Immature natural killer cell (primary cell): Measurements from ENCODE around the gene PNPLA1. TPM values are rescaled to one million over a fixed set of nuclear protein-coding genes. Genes with fewer than 3 reads are reported as not detected.

ENCODE experiments used
- DNase-seq, 3 donors: peaks; one replicate each; pipeline ENCODE4 v3.0.0; 2022; ENCODE audit warnings: mixed read lengths in 1 of 3
- H3K27ac Mint-ChIP-seq, 6 donors: one replicate each; pipeline ENCODE4 v1.8.0; 2020; ENCODE audit warnings: mixed read lengths in 6 of 6, mild to moderate bottlenecking in 5 of 6, inconsistent platforms in 4 of 6, moderate library complexity in 3 of 6
- H3K27me3 Mint-ChIP-seq, 3 donors: one replicate each; pipeline ENCODE4 v1.8.0; 2020 to 2021; ENCODE audit warnings: low read depth in 3 of 3, mild to moderate bottlenecking in 3 of 3, mixed read lengths in 3 of 3, moderate library complexity in 3 of 3, inconsistent platforms in 1 of 3
- H3K36me3 Mint-ChIP-seq, 3 donors: one replicate each; pipeline ENCODE4 v1.8.0; 2020; ENCODE audit warnings: mixed read lengths in 3 of 3, inconsistent platforms in 2 of 3, mild to moderate bottlenecking in 2 of 3
- H3K4me1 Mint-ChIP-seq, 2 donors: one replicate each; pipeline ENCODE4 v1.8.0; 2020; ENCODE audit warnings: inconsistent platforms in 2 of 2, mild to moderate bottlenecking in 2 of 2, mixed read lengths in 2 of 2, moderate library complexity in 1 of 2
- H3K4me3 Mint-ChIP-seq, 5 donors: one replicate each; pipeline ENCODE4 v1.8.0; 2020; ENCODE audit warnings: mild to moderate bottlenecking in 5 of 5, mixed read lengths in 5 of 5, inconsistent platforms in 3 of 5, moderate library complexity in 3 of 5
- H3K9me3 Mint-ChIP-seq, 6 donors: one replicate each; pipeline ENCODE4 v1.8.0; 2020; ENCODE audit warnings: mild to moderate bottlenecking in 6 of 6, mixed read lengths in 6 of 6, inconsistent platforms in 4 of 6, moderate library complexity in 3 of 6
- polyA plus RNA-seq, 3 donors: library from polyadenylated mRNA; unstranded; fragments of 300-500 nt; fragmentation: Illumina TruSeq; gene quantifications; one replicate each; pipeline ENCODE4 v1.2.3, GENCODE V29; 2021

PNPLA1 gene
- polyA plus RNA-seq, 3 donors from 2014 or later: not detected

DNA sequence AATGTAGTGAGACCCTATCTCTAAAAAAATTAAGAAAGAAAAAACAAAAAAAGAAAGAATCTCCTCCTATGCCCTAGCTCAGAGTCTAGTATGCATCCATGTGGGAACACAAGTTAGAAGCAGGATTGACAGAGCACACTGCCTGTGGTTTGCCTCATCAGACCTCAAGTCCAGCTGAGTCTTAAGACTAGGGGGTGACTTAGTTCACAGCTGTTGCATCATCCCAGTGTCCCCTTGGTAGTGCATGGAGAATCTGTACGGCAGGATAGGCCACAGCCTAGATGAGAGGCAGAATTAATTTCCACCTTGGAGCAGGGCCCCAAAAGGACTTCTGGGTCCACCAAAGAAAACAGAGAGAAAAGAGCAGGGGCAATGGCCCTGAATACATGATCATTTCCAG is 13.7 kb downstream of the PNPLA1 start:
- Mint-ChIP-seq H3K9me3 (peaks cover 0 to 2% (median 0%) of the 10 kb centered on the region in 6 donors), H3K4me3 (no peak overlapping the region), H3K36me3 (no peaks in the 10 kb centered on the region), H3K27ac (no peak overlapping the region), H3K4me1 (peaks cover 0 to 2% of the 10 kb centered on the region in 2 donors), H3K27me3 (peaks cover 5 to 14% (median 8%) of the 10 kb centered on the region in 3 donors)
- no peak for DNase-seq

DNA sequence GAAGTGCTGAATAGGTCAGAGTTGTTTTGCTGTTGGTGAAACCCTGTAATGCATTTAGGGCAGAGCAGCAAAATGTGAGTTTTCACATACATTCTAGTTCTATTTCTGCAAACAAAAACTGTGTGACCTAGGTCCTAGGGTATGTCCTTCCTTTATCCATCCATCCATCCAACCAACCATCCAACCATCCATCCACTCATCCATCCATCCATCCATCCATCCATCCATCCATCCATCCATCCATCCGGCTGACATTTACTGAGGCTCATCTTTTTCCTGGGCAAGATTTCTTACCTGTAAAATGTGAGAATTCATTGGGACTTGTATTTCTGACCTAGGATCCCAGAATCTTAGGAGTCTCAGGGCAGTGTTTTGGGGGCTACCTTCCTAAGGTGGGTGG is 14.5 kb downstream of the PNPLA1 start:
- H3K36me3 Mint-ChIP-seq: no peaks in the 10 kb centered on the region
- H3K4me3 Mint-ChIP-seq: no peak overlapping the region
- DNase-seq: no peak
- peaks cover 0 to 2% (median 0%) of the 10 kb centered on the region in 6 donors for H3K9me3 Mint-ChIP-seq
- H3K4me1 Mint-ChIP-seq: peaks cover 0 to 2% of the 10 kb centered on the region in 2 donors
- H3K27ac Mint-ChIP-seq: no peak overlapping the region
- H3K27me3 Mint-ChIP-seq: peaks cover 5 to 14% (median 8%) of the 10 kb centered on the region in 3 donors

DNA sequence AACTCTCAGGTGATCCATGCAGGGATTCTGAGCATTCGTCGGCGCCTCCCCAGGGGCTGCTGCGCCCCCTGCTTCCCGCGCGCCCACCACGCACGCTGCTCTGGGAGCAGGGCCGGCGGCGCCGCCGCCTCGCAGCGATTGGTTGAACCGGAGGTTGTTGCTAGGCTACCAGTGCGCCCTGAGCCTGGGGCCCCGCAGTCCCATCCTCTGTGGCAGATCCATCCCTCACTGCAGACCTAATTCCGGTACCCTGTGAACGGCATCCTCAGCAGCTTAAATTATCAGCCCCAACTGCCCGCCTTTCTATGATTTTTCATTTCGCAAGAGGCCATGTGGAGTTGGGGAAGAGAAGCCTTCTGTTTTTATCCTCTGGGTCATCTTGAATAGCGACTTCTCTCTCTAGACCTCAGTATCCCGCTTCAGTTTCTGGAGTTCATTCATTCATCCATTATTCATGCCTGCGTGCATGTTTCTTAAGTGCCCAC is 15.4 kb downstream of the PNPLA1 start:
- peaks cover 5 to 12% (median 8%) of the 10 kb centered on the region in 3 donors for H3K27me3 Mint-ChIP-seq

DNA sequence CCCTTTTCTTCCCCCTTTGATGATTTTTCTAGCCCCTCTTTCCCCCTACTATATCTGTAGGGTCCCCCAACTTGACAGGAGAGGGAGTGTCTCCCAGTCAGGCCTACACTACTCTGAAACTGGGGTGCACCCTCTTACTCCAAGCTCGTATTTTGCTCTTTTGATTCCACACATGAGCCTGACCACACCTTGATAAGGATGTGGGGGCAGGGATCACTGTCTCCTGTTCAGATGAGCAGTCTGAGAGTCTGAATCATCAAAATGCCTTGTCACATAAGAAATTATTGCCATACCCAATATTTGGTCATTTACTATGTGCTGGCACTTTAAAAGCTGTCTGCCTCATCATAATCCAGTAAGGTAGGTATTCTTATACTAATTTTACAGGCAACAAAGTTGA is 15.9 kb downstream of the PNPLA1 start:
- peaks cover 0 to 2% of the 10 kb centered on the region in 2 donors for H3K4me1 Mint-ChIP-seq
- no peak overlapping the region for H3K4me3 Mint-ChIP-seq
- H3K27me3 Mint-ChIP-seq: peaks cover 4 to 14% (median 8%) of the 10 kb centered on the region in 3 donors
- H3K27ac Mint-ChIP-seq: no peak overlapping the region
- DNase-seq: no peak
- H3K36me3 Mint-ChIP-seq: no peaks in the 10 kb centered on the region
- peaks cover 0 to 2% (median 0%) of the 10 kb centered on the region in 6 donors for H3K9me3 Mint-ChIP-seq

More for the DNA sequence above, 15.4 kb downstream of the PNPLA1 start:
- Mint-ChIP-seq H3K27ac (no peak overlapping the region), H3K4me3 (no peak overlapping the region), H3K4me1 (peaks cover 0 to 2% of the 10 kb centered on the region in 2 donors), H3K9me3 (peaks cover 0 to 2% (median 0%) of the 10 kb centered on the region in 6 donors), H3K36me3 (no peaks in the 10 kb centered on the region)
- DNase-seq: no peak

DNA sequence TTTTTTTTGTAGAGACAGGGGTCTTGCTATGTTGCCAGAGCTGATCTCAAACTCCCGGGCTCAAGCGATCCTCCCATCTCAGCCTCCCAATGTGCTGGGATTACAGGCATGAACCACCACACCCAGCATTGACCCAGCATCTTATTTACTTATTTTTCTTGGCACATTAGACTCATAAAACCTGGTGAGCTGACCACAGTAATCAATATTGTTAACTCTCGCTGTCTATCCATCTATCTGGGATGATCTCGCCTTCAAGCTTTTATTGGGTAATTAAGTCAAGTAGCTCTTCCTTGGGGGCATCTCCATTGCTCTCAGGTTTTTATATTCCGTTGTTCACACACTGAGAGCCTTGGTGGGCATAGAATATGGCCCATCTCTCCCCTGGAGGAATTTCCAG is 17.0 kb downstream of the PNPLA1 start:
- Mint-ChIP-seq H3K27me3 (peaks cover 1 to 7% (median 6%) of the 10 kb centered on the region in 3 donors), H3K36me3 (no peaks in the 10 kb centered on the region), H3K4me1 (peaks cover 0 to 2% of the 10 kb centered on the region in 2 donors), H3K4me3 (no peak overlapping the region), H3K9me3 (peaks cover 0 to 2% (median 0%) of the 10 kb centered on the region in 6 donors), H3K27ac (no peak overlapping the region)
- DNase-seq: no peak

DNA sequence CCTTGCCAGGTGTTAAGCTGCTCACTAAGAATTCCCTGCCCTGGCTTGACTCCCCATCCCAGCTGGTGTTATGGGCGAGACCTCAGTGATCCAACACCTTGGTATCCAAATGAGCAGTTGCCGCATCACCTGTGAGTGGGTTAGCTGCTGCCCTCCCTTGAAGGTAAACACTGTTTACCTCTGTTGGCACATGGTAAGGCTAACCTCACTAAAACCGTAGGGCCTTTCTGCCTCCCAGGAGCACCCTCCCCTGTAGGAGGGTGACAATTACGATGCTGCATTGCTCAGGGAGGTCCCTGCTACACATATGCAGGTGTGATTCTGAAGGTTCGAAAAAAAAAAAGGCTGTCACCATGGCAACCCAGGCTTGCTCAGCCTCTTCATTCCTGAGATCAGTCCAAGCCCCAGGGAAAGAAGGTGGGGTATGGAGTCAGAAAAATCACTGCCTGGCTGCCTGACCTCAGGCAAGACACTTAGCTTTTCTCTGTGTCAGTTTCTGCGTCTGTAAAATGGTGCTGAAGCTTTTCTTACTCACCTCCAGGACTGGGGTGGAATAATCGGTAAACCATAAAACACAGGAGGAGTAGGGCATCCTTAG is 19.5 kb downstream of the PNPLA1 start:
- DNase-seq: no peak
- no peak overlapping the region for H3K27ac Mint-ChIP-seq
- H3K36me3 Mint-ChIP-seq: no peaks in the 10 kb centered on the region
- no peak overlapping the region for H3K4me3 Mint-ChIP-seq
- H3K9me3 Mint-ChIP-seq: peaks cover 0 to 2% (median 0%) of the 10 kb centered on the region in 6 donors
- peaks cover 0 to 2% of the 10 kb centered on the region in 2 donors for H3K4me1 Mint-ChIP-seq
- H3K27me3 Mint-ChIP-seq: peaks cover 1 to 6% (median 4%) of the 10 kb centered on the region in 3 donors

DNA sequence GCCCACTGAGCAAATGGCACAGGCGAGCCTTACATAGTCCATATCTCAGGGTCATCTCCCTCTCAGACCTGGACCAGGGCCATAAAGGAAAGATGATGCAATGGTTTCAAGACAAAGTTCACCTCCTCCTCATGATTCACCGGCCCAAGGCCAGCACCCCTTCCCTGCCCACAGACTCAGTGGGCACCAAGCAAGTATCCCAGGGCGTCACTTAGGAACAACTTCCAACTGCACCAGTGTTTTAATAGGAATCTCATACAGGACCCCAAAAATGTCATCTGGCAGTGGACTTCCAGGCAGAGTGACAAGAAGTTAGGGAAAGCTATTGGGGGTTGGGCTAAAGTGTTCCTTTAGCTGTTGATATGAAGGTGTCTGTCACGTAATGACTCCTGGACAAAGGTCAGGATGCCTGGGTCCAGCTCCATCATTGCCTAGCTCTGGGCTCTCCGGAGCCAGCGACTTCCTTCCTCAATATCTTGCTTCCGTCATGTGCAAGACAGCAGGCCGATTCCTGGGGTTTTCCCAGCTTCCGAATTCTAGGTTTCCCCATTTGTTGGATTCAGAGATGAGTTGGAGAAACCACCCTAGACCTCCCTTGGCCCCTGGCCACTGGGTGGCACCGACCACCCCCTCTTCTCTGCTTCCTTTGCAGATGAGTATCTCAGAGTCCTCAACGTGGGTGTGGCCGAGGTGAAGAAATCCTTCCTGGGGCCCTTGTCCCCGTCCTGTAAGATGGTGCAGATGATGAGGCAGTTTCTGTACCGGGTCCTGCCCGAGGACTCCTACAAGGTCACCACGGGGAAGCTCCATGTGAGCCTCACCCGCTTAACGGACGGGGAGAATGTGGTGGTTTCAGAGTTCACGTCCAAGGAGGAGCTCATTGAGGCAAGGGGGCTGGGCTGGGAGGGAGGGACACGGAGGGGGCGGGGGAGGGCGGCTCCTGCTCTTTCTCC is 21.1 kb downstream of the PNPLA1 start:
- DNase-seq: no peak
- H3K4me1 Mint-ChIP-seq: peaks cover 0 to 2% of the 10 kb centered on the region in 2 donors
- H3K27me3 Mint-ChIP-seq: peaks cover 0 to 3% (median 1%) of the 10 kb centered on the region in 3 donors
- H3K9me3 Mint-ChIP-seq: peaks cover 0 to 2% (median 0%) of the 10 kb centered on the region in 6 donors
- no peak overlapping the region for H3K4me3 Mint-ChIP-seq
- no peak overlapping the region for H3K27ac Mint-ChIP-seq
- no peaks in the 10 kb centered on the region for H3K36me3 Mint-ChIP-seq

DNA sequence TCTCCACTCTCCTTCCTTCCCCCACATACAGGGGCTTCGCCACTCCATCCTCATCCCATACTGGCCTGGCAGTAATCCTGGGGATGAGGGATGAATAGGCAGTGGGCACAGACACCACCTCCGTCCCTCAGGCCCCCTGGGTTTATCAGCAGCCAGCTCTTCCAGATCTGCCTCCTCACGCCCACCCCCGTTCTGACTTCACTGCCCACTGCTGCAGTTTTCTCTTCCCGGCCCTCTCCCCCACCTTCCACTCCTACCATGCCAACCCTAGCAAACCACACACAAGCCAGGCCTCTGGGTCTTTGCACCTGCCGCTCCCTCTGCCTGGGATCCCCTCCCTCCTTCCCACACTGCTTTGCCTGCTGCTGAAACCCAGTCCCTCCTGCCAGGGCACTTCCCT is 22.3 kb downstream of the PNPLA1 start:
- H3K36me3 Mint-ChIP-seq: no peaks in the 10 kb centered on the region
- no peak overlapping the region for H3K4me3 Mint-ChIP-seq
- peaks cover 0 to 3% (median 0%) of the 10 kb centered on the region in 3 donors for H3K27me3 Mint-ChIP-seq
- H3K27ac Mint-ChIP-seq: no peak overlapping the region
- peaks cover 0 to 2% of the 10 kb centered on the region in 2 donors for H3K4me1 Mint-ChIP-seq
- H3K9me3 Mint-ChIP-seq: no peaks in the 10 kb centered on the region
- no peak for DNase-seq

DNA sequence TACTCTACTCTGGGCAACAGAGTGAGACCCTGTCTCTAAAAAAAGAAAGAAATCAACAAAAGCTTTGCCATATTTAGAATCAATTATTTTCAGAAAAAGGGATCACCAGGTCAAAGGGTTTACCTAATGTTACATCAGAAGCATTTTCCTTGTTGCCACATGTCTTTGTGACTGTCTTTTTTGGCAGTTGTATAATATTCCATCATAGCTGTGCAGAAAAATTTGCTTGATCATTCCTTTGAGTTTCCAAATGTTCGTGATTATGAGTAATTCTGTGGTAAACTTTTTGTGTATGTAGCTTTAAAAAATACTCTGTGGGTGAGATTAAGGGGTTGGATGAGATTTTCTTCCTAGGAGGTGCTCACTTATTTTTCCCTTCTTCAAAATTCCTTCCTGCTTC is 26.4 kb downstream of the PNPLA1 start:
- Mint-ChIP-seq H3K36me3 (no peaks in the 10 kb centered on the region), H3K9me3 (no peaks in the 10 kb centered on the region), H3K4me1 (no peaks in the 10 kb centered on the region), H3K4me3 (no peak overlapping the region), H3K27ac (no peak overlapping the region), H3K27me3 (peaks cover 2 to 13% (median 3%) of the 10 kb centered on the region in 3 donors)
- no peak for DNase-seq

DNA sequence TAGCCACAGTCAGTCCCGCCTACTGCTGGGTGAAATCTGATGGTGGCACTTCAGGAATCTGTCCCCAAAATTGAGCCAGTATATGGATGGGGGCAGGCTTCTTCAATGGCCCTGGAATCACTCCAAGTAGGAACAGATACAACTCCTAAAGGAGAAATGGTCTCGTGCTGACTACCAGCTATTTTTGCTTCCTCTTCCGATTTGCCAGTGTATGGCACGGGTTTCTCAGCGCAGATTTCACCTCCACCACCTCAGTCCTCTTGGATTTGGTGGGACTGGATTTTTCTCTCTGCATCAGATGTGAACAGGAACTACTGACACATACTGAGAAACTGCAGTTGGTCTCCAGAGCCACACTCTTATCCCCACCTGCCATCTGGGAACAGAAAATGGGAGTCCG is 27.2 kb downstream of the PNPLA1 start:
- Mint-ChIP-seq H3K9me3 (no peaks in the 10 kb centered on the region), H3K27ac (no peak overlapping the region), H3K4me3 (no peak overlapping the region), H3K27me3 (peaks cover 2 to 17% (median 4%) of the 10 kb centered on the region in 3 donors), H3K36me3 (no peaks in the 10 kb centered on the region), H3K4me1 (peaks cover 0 to under 1% of the 10 kb centered on the region in 2 donors)
- no peak for DNase-seq

DNA sequence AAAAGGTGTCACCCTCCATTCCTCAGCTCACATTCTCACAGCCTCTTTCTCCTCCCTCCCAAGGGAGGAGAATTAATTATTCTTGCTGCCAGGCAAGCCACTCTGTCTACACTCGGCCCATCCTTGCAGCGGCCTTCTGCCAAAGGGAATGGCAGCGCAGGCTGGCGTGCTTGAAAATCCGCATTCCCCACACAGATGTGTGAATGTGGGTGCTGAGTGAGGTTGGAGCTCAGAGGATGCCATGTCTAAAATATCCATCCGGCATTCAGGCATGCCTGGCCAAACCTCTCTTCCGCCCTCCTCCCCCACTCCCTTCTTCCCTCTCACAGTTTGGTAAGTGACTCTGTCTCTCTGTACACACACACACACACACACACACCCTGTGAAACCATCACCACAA is 27.7 kb downstream of the PNPLA1 start:
- Mint-ChIP-seq H3K36me3 (no peaks in the 10 kb centered on the region), H3K4me1 (peaks cover 4% of the 10 kb centered on the region in 2 donors), H3K27me3 (peaks cover 2 to 19% (median 4%) of the 10 kb centered on the region in 3 donors), H3K9me3 (no peaks in the 10 kb centered on the region), H3K4me3 (no peak overlapping the region), H3K27ac (no peak overlapping the region)
- no peak for DNase-seq

DNA sequence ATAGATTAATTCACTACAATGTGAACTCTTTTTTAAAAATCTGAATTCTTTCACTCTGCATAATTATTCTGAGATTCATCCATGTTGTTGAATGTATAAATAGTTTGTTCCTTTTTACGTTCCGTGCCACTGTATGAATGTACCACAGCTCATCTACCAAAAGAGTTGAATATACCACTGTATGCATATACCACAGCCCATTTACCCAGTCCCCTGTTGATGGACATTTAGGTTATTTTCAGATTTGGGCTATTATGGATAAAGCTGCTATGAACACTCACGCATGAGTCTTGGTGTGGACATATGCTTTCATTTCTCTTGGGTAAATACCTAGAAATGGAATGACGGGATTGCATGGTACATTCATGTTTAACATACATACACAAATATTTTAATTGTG is 28.2 kb downstream of the PNPLA1 start:
- H3K4me1 Mint-ChIP-seq: peaks cover 8% of the 10 kb centered on the region in 2 donors
- peaks cover 2 to 19% (median 4%) of the 10 kb centered on the region in 3 donors for H3K27me3 Mint-ChIP-seq
- H3K9me3 Mint-ChIP-seq: no peaks in the 10 kb centered on the region
- H3K4me3 Mint-ChIP-seq: no peak overlapping the region
- H3K27ac Mint-ChIP-seq: no peak overlapping the region
- DNase-seq: no peak
- no peaks in the 10 kb centered on the region for H3K36me3 Mint-ChIP-seq

DNA sequence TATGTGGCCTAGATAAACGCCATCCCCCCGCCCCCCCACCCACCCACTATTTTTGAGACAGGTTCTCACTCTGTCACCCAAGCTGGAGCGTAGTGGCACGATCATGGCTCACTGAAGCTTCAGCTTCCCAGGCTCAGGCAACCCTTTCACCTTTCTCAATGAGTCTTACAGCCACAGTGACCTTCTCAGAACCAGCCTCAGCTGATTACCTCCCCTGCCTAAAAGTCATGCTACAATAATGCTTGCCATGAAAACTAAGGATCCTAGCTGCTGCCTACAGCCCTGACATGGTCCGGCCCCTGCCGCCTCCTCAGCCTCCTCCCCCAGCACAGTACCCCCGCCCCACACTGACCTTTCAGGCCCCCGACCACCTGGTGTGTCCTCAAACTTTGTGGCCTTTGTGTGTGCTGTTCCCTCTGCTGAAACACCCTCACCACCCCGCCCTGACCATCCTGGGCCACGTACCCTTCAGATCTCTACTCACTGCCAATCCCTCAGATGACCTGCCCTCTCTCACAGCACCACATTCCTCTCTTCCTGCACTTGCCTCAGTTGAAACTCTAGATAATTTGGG is 31.3 kb downstream of the PNPLA1 start:
- peaks cover 2 to 20% (median 4%) of the 10 kb centered on the region in 3 donors for H3K27me3 Mint-ChIP-seq
- no peak overlapping the region for H3K27ac Mint-ChIP-seq
- H3K36me3 Mint-ChIP-seq: no peaks in the 10 kb centered on the region
- H3K9me3 Mint-ChIP-seq: no peaks in the 10 kb centered on the region
- H3K4me1 Mint-ChIP-seq: peaks cover 8% of the 10 kb centered on the region in 2 donors
- DNase-seq: no peak
- no peak overlapping the region for H3K4me3 Mint-ChIP-seq

DNA sequence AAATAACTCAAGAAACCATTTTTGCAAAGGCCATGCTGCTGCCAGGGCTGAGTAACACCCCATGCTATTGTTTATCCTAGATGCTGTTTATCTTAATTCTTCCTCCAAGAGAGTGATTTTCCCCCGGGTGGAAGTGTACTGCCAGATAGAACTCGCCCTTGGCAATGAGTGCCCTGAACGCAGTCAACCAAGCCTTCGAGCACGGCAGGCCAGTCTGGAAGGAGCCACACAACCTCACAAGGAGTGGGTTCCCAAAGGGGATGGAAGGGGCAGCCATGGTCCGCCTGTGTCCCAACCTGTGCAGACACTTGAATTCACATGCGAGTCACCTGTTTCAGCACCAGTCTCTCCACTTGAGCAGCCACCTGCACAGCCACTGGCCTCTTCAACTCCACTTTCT is 31.9 kb downstream of the PNPLA1 start:
- H3K9me3 Mint-ChIP-seq: no peaks in the 10 kb centered on the region

More for the DNA sequence above, 31.9 kb downstream of the PNPLA1 start:
- Mint-ChIP-seq H3K36me3 (no peaks in the 10 kb centered on the region), H3K27ac (no peak overlapping the region), H3K27me3 (peaks cover 2 to 22% (median 4%) of the 10 kb centered on the region in 3 donors), H3K4me1 (peaks cover 8% of the 10 kb centered on the region in 2 donors), H3K4me3 (no peak overlapping the region)
- DNase-seq: no peak
